Endothelial cell of umbilical vein (primary cell): Measurements from ENCODE around the gene DGKB. TPM values are rescaled to one million over a fixed set of nuclear protein-coding genes. Genes with fewer than 3 reads are reported as not detected.

Experiments used
- BruUV-seq: library from RNA; stranded (reverse); fragments of 400-500 nt; replicated peaks from 2 replicates; lab custom pipeline; 2021; lab: Mats Ljungman, UMichigan
- CTCF ChIA-PET: fragments of 300-600, 350-600 bp; sonication (Branson Sonifier 250); formaldehyde crosslinking; loops from one replicate; lab custom pipeline; 2021; ENCODE audit warnings: antibody characterized with exemption, inconsistent platforms; lab: Charles Lee
- POLR2A ChIA-PET: fragments of 300-600, 350-600 bp; sonication (Branson Sonifier 250); formaldehyde crosslinking; loops from one replicate; lab custom pipeline; 2021; ENCODE audit warnings: antibody characterized with exemption, inconsistent platforms; lab: Charles Lee
- DNase-seq: peaks from one replicate; pipeline ENCODE4 v3.0.0-alpha.2; 2011; ENCODE audit warnings: low read depth, low spot score
- FAIRE-seq: peaks from 2 replicates; lab custom pipeline; 2011; peaks lifted over from hg19 to GRCh38; lab: Jason Lieb, UNC
- H2AFZ ChIP-seq: 2 replicates; pipeline ENCODE4 v1.6.0; 2012; ENCODE audit warnings: low read depth, low read length, control low read depth, inconsistent platforms
- H3K27ac ChIP-seq: 2 replicates; pipeline ENCODE4 v1.5.1; 2011; ENCODE audit warnings: low read depth, mild to moderate bottlenecking, control low read depth, low read length, moderate library complexity; ENCODE audit not compliant: insufficient read depth
- H3K27me3 ChIP-seq, 2 experiments: 2 replicates each; pipeline versions ENCODE4 v1.6.0 to v1.6.1; 2011; ENCODE audit warnings: low read length in 2 of 2, mixed read lengths in 1 of 2; ENCODE audit not compliant: control insufficient read depth in 2 of 2, insufficient read depth in 2 of 2
- H3K36me3 ChIP-seq, 2 experiments: 2 replicates in 1 of 2; 3 replicates in 1 of 2; pipeline ENCODE4 v1.5.1; 2011; ENCODE audit warnings: low read length in 2 of 2, mild to moderate bottlenecking in 1 of 2, moderate library complexity in 1 of 2; ENCODE audit not compliant: control insufficient read depth in 2 of 2, insufficient read depth in 2 of 2; ENCODE audit errors: extremely low read depth in 1 of 2
- H3K4me1 ChIP-seq: 3 replicates; pipeline ENCODE4 v1.5.1; 2011; ENCODE audit warnings: mild to moderate bottlenecking, low read length; ENCODE audit not compliant: control insufficient read depth, insufficient read depth; ENCODE audit errors: extremely low read depth
- H3K4me2 ChIP-seq: 2 replicates; pipeline ENCODE4 v1.6.1; 2011; ENCODE audit warnings: low read length, control low read depth, mixed read lengths; ENCODE audit not compliant: insufficient read depth
- H3K4me3 ChIP-seq, 3 experiments: fragments of 200-600 bp in 1 of 3; sonication (generic), shearing (Covaris generic) in 1 of 3; replicated peaks in 1 of 3; 2 replicates each; pipeline ENCODE4 v1.5.1; 2011 to 2016; ENCODE audit warnings: control low read depth in 3 of 3, low read length in 3 of 3, mild to moderate bottlenecking in 2 of 3, inconsistent platforms in 1 of 3, low read depth in 1 of 3, moderate library complexity in 1 of 3; ENCODE audit not compliant: insufficient read depth in 1 of 3
- H3K79me2 ChIP-seq: 2 replicates; pipeline ENCODE4 v1.6.0; 2012; ENCODE audit warnings: low read length, inconsistent platforms; ENCODE audit not compliant: control insufficient read depth, insufficient read depth
- H3K9ac ChIP-seq: replicated peaks from 2 replicates; pipeline ENCODE3; 2011; ENCODE audit warnings: low read length, control low read depth; ENCODE audit not compliant: insufficient read depth; ENCODE audit errors: extremely low read depth
- H3K9me1 ChIP-seq: replicated peaks from 3 replicates; pipeline ENCODE4 v1.6.0; 2011; ENCODE audit warnings: mild to moderate bottlenecking, low read length; ENCODE audit not compliant: control insufficient read depth, insufficient read depth; ENCODE audit errors: extremely low read depth
- H3K9me3 ChIP-seq: replicated peaks from 2 replicates; pipeline ENCODE4 v1.5.1; 2012; ENCODE audit warnings: low read length, inconsistent platforms; ENCODE audit not compliant: control insufficient read depth, insufficient read depth
- H4K20me1 ChIP-seq: replicated peaks from 2 replicates; pipeline ENCODE3; 2011; ENCODE audit warnings: mild to moderate bottlenecking, low read length; ENCODE audit not compliant: control insufficient read depth, insufficient read depth; ENCODE audit errors: extremely low read depth
- CTCF ChIP-seq, 2 donors: IDR thresholded peaks; 1 replicate in 1 of 2; 2 replicates in 1 of 2; pipeline ENCODE4 v1.5.1; 2011; ENCODE audit warnings: low read length in 2 of 2, mild to moderate bottlenecking in 2 of 2, moderate library complexity in 2 of 2, control low read depth in 1 of 2, inconsistent platforms in 1 of 2, low read depth in 1 of 2; ENCODE audit not compliant: insufficient read depth in 1 of 2; ENCODE audit errors: extremely low read depth in 1 of 2
- EZH2 ChIP-seq: IDR thresholded peaks from 2 replicates; pipeline ENCODE4 v1.6.1; 2012; ENCODE audit warnings: borderline replicate concordance, low read depth, mild to moderate bottlenecking, moderate library complexity, low read length, inconsistent platforms; ENCODE audit not compliant: severe bottlenecking
- FOS ChIP-seq: IDR thresholded peaks from 2 replicates; pipeline ENCODE4 v1.6.1; 2011; ENCODE audit warnings: mild to moderate bottlenecking, low read length, moderate library complexity, borderline replicate concordance; ENCODE audit not compliant: insufficient read depth
- GATA2 ChIP-seq: IDR thresholded peaks from 2 replicates; pipeline ENCODE4 v1.7.0; 2011; ENCODE audit warnings: low read depth, mild to moderate bottlenecking, moderate library complexity, mixed read lengths, low read length; ENCODE audit not compliant: insufficient read length, insufficient read depth
- JUN ChIP-seq: IDR thresholded peaks from 2 replicates; pipeline ENCODE4 v1.6.1; 2011; ENCODE audit warnings: borderline replicate concordance, low read depth; ENCODE audit not compliant: insufficient read length, insufficient read depth
- MYC ChIP-seq: IDR thresholded peaks from one replicate; pipeline ENCODE4 v1.6.1; 2011; ENCODE audit warnings: mild to moderate bottlenecking, low read depth, low read length
- POLR2A ChIP-seq: IDR thresholded peaks from 2 replicates; pipeline ENCODE4 v1.6.1; 2012; ENCODE audit warnings: low read depth, mild to moderate bottlenecking, control low read depth, low read length
- POLR2AphosphoS5 ChIP-seq: IDR thresholded peaks from 2 replicates; pipeline ENCODE4 v1.6.1; 2012; ENCODE audit warnings: low read depth, mild to moderate bottlenecking, control low read depth, low read length, moderate library complexity; ENCODE audit not compliant: insufficient read depth
- dilution Hi-C: fragments of 300-500 bp; cut with MboI; formaldehyde crosslinking; loops from one replicate; pipeline ENCODE4 v1.15.0; 2019; ENCODE audit warnings: low sequenced_read_pairs; ENCODE audit not compliant: extremely low pct_ligation_motif_present
- intact Hi-C: fragments of 100-400 bp; cut with micrococcal nuclease; formaldehyde crosslinking; loops from one replicate; pipeline ENCODE4 v1.10.0; 2022
- polyA plus RNA-seq, 4 experiments: library from polyadenylated mRNA; depleted of rRNA in 3 of 4; stranded (reverse) in 3 of 4; unstranded in 1 of 4; fragments of >200 nt; gene quantifications; 2 replicates each; pipeline versions ENCODE4 v1.2.1 to v1.2.3, GENCODE V29; 2011 to 2012; ENCODE audit warnings: missing spikeins in 1 of 4
- total RNA-seq: library from RNA; stranded (reverse); gene quantifications from 2 replicates; pipeline ENCODE4 v1.2.3, GENCODE V29; 2021
- TF ChIP-seq, protein P1 (sequence below): IDR thresholded peaks from 2 replicates; pipeline ENCODE4 v1.6.1; 2011; ENCODE audit not compliant: insufficient read depth, insufficient read length

DGKB gene
- total and polyA plus RNA-seq, 2 donors (not counting 3 experiments of a cell fraction or from before 2014, with no cell fraction given): not detected

GRCh38 chr7:14322724-14323123, 579.8 kb downstream of the DGKB start:
- no peaks in the 10 kb centered on the region for H3K4me1 ChIP-seq
- no peaks in the 10 kb centered on the region for H3K27me3 ChIP-seq
- H4K20me1 ChIP-seq: no peaks in the 10 kb centered on the region
- no peaks in the 10 kb centered on the region for H3K9me3 ChIP-seq
- H2AFZ ChIP-seq: no peak overlapping the region
- no peaks in the 10 kb centered on the region for H3K79me2 ChIP-seq
- TF ChIP-seq CTCF (IDR thresholded peaks at IDR 0.05; ENCODE audit: extremely low read depth in 1 of 2, insufficient read depth in 1 of 2, low read depth in 1 of 2, low read length in 2 of 2): no peak
- no peak for TF ChIP-seq FOS
- no peak for TF ChIP-seq JUN
- TF ChIP-seq MYC: no peak
- TF ChIP-seq POLR2A: no peak
- no peak for TF ChIP-seq POLR2AphosphoS5
- no peak for TF ChIP-seq GATA2
- TF ChIP-seq EZH2: no peak
- TF ChIP-seq, protein P1, sequence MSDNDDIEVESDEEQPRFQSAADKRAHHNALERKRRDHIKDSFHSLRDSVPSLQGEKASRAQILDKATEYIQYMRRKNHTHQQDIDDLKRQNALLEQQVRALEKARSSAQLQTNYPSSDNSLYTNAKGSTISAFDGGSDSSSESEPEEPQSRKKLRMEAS: no peak
- ChIA-PET POLR2A (no interaction called here), CTCF (no interaction called here)
- dilution Hi-C loops: no loop called here
- H3K4me2 ChIP-seq: no peak overlapping the region
- intact Hi-C loops: no loop called here
- no TSS peak for BruUV-seq
- no peaks in the 10 kb centered on the region for H3K36me3 ChIP-seq
- H3K27ac ChIP-seq: no peak overlapping the region
- no peak overlapping the region for H3K4me3 ChIP-seq
- FAIRE-seq: no peak
- H3K9ac ChIP-seq: no peak overlapping the region
- no peak for DNase-seq
- H3K9me1 ChIP-seq: no peaks in the 10 kb centered on the region
